Endometrium (tissue), 2 donors: ENCODE data around the gene WDR7.
A peak's percentile ranks its signal among the peaks of the same experiment; 100 is the strongest.

Source experiments
- FAIRE-seq: peaks from 2 replicates; lab custom pipeline; 2012; peaks lifted over from hg19 to GRCh38; lab: Jason Lieb, UNC
- donor health status: control.
- donor health status: control.

Gene WDR7

GRCh38 chr18:56804395-56804794 is 153.2 kb downstream of the WDR7 start:
- FAIRE-seq = peak; percentile 45

- FAIRE-seq = no peak
These were observed 156.7 kb downstream of the WDR7 start for GRCh38 chr18:56807901-56808300.

- FAIRE-seq = no peak
These were observed 161.5 kb downstream of the WDR7 start for GRCh38 chr18:56812674-56813073.

GRCh38 chr18:56815926-56816325 is 164.8 kb downstream of the WDR7 start:
- FAIRE-seq = no peak

- FAIRE-seq = no peak
These were observed 172.9 kb downstream of the WDR7 start for GRCh38 chr18:56823986-56824565.

- FAIRE-seq = no peak
These were observed 174.2 kb downstream of the WDR7 start for GRCh38 chr18:56825321-56825720.

- FAIRE-seq = no peak
These were observed 174.7 kb downstream of the WDR7 start for GRCh38 chr18:56825878-56826277.

GRCh38 chr18:56831988-56832387 is 180.8 kb downstream of the WDR7 start:
- FAIRE-seq = no peak

GRCh38 chr18:56835331-56835730 is 184.2 kb downstream of the WDR7 start:
- FAIRE-seq = no peak

- no peak for FAIRE-seq
These were observed 185.0 kb downstream of the WDR7 start for GRCh38 chr18:56836173-56836572.

GRCh38 chr18:56841836-56842235 is 190.7 kb downstream of the WDR7 start:
- no peak for FAIRE-seq

- no peak for FAIRE-seq
These were observed 192.1 kb downstream of the WDR7 start for GRCh38 chr18:56843241-56843640.

GRCh38 chr18:56844556-56844955 is 193.4 kb downstream of the WDR7 start:
- FAIRE-seq = no peak

GRCh38 chr18:56851774-56852173 is 200.6 kb downstream of the WDR7 start:
- no peak for FAIRE-seq

- FAIRE-seq = no peak
These were observed 202.8 kb downstream of the WDR7 start for GRCh38 chr18:56853961-56854360.

GRCh38 chr18:56861244-56861643 is 210.1 kb downstream of the WDR7 start:
- FAIRE-seq = no peak

- peak; percentile 59 for FAIRE-seq
These were observed 218.1 kb downstream of the WDR7 start for GRCh38 chr18:56869189-56869777.

- FAIRE-seq = no peak
These were observed 219.8 kb downstream of the WDR7 start for GRCh38 chr18:56870982-56871381.

- no peak for FAIRE-seq
These were observed 221.0 kb downstream of the WDR7 start for GRCh38 chr18:56872140-56872539.

- FAIRE-seq = no peak
These were observed 222.4 kb downstream of the WDR7 start for GRCh38 chr18:56873441-56874140.

- no peak for FAIRE-seq
These were observed 227.6 kb downstream of the WDR7 start for GRCh38 chr18:56878711-56879110.

GRCh38 chr18:56884511-56884910 is 233.4 kb downstream of the WDR7 start:
- FAIRE-seq = no peak

- no peak for FAIRE-seq
These were observed 237.8 kb downstream of the WDR7 start for GRCh38 chr18:56888978-56889377.

- no peak for FAIRE-seq
These were observed 238.5 kb downstream of the WDR7 start for GRCh38 chr18:56889621-56890020.
